GM15510 (cell line): ENCODE data around the gene MLX.
"Not testable (repeated sequence)": the region's sequence is repeated elsewhere in the genome, so short reads cannot be mapped to it uniquely, and the experiment has no call there.

Experiments
- POLR2A ChIP-seq: IDR thresholded peaks from 3 replicates; pipeline ENCODE4 v1.6.1; 2011; ENCODE audit warnings: borderline replicate concordance; ENCODE audit not compliant: insufficient read length; ENCODE audit errors: extremely low read depth

The MLX gene

GRCh38 chr17:42548070-42548837, 18.6 kb upstream of the MLX start:
- peak; percentile 28 for TF ChIP-seq POLR2A

- no peak for TF ChIP-seq POLR2A
Observed at GRCh38 chr17:42548993-42549755, 17.7 kb upstream of the MLX start.

DNA sequence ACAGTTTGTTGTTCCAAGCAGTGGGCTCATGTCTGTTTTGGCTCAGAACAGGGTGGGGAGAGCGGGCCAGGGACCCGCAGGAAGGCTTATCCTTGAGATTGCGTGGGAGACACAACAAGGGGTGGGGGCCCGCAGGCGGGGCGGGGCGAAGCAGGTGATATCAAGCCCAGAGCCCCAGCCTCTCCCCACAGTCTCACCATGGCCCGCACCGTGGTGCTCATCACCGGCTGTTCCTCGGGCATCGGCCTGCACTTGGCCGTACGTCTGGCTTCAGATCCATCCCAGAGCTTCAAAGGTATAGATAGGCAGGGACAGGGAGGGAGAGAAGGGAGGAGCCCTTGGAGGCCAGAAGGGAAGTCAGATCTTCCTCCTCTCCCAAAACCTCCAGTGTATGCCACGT, 14.2 kb upstream of the MLX start, which contains the start of gene HSD17B1:
HSD17B1 (plus strand) TSS at position 188 of the 400 bp plus-strand sequence; CDS start at position 199, 11 bp downstream.
- not testable (repeated sequence) for TF ChIP-seq POLR2A

GRCh38 chr17:42553161-42553818, 13.6 kb upstream of the MLX start:
- no peak for TF ChIP-seq POLR2A

- no peak for TF ChIP-seq POLR2A
Observed at GRCh38 chr17:42553866-42554249, 13.0 kb upstream of the MLX start.

DNA sequence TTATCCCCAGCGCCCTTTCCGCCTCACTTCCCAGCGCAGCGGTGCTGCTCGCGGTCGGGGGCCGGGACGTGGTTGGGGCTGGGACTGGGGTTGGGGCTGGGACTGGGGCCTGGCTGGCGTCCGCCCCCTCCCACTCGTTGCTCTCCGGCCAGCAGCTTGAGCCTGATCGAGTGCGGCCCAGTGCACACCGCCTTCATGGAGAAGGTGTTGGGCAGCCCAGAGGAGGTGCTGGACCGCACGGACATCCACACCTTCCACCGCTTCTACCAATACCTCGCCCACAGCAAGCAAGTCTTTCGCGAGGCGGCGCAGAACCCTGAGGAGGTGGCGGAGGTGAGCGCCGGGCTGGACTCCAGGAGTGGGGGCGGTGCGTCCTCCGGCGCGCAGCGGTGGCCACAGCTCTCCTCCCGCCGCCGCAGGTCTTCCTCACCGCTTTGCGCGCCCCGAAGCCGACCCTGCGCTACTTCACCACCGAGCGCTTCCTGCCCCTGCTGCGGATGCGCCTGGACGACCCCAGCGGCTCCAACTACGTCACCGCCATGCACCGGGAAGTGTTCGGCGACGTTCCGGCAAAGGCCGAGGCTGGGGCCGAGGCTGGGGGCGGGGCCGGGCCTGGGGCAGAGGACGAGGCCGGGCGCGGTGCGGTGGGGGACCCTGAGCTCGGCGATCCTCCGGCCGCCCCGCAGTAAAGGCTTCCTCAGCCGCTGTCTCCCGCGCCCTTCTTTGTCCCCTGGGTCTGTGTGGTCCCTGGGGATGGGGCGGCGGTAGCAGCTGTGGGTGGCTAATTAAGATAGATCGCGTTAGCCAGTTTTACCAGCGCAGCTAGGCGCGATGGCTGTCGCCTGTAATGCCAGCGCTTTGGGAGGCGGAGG, 12.4 kb upstream of the MLX start:
- TF ChIP-seq POLR2A = peak; percentile 85

DNA sequence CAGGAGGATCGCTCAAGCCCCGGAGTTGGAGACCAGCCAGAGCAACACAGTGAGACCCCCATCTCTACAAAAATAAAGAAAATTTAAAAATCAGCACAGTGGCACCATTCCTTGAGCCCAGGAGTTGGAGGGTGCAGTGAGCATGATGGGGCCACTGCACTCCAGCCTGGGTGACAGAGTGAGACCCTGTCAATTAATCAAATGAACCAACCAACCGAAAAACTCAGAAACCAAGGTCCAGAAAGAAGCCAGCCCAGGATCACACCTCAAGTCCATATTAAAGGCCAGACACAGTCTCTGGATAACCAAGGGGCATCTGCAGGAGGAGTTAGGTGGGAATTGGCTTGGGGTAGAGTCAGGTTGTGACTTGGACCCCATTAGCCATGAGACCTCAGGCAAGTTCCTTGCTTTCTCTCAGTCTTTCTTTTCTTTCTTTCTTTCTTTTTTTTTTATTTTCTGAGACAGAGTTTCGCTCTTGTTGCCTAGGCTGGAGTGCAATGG, 11.7 kb upstream of the MLX start:
- no peak for TF ChIP-seq POLR2A

DNA sequence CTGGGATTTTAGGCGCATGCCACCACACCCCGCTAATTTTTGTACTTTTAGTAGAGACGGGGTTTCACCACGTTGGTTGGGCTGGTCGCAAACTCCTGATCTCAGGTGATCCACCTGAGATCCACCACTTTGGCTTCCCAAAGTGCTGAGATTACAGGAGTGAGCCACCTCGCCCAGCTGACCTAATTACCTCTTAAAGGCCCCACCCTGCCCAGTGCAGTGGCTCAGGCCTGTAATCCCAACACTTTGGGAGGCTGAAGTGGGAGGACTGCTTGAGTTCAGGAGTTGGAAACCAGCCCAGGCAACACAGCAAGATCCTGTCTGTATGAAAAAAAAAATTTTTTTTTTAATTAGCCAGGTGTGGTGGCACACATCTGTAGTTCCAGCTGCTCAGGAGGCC, 7.8 kb upstream of the MLX start:
- no peak for TF ChIP-seq POLR2A

DNA sequence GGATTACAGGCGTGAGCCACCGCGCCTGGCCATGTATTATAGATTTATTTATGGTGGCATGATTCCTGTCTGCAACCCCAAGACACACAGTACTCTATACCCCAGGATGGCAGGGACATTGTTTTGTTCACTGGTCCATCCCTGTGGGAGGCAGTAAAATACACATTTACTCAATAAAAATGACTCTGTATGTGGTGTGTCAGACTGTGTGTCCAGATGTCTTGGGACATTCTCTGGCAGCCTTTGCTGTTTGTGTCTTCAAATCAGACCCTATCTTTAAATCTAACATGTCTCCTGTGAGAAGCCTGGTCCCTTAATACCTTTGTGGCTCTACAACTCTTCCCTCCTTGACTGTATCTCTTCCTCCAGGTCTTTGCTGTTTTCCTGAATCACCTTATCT, 6.7 kb upstream of the MLX start:
- TF ChIP-seq POLR2A = no peak

DNA sequence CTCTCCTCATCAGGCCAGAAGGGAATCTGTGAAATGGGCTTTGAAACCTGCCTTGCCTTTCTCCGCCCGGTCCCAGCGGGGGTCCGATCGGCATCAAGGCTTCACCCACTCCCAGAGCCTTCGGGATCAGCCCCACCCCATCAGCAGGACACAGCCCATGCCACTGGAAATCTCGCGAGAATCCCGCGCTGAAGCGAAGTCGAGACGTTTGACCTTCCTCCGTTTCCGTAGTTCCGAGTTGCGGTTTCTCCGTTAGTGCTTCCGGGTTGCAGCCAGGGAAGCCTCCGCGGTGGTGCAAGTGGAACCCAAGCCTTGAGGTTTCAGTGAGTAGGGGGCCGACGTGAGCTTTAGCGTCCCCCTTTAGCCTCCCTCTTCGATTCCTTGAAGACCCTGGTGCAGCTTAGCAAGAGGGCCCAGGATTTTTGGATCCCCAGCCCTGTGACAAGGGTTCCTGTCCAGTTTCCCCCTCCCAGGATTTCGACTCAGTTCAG, 5.0 kb upstream of the MLX start, which contains the start of gene COASY:
COASY (plus strand) TSS at position 252 of the 491 bp plus-strand sequence. CDS start 475 bp downstream, outside the sequence.
- TF ChIP-seq POLR2A = peak; percentile 81

DNA sequence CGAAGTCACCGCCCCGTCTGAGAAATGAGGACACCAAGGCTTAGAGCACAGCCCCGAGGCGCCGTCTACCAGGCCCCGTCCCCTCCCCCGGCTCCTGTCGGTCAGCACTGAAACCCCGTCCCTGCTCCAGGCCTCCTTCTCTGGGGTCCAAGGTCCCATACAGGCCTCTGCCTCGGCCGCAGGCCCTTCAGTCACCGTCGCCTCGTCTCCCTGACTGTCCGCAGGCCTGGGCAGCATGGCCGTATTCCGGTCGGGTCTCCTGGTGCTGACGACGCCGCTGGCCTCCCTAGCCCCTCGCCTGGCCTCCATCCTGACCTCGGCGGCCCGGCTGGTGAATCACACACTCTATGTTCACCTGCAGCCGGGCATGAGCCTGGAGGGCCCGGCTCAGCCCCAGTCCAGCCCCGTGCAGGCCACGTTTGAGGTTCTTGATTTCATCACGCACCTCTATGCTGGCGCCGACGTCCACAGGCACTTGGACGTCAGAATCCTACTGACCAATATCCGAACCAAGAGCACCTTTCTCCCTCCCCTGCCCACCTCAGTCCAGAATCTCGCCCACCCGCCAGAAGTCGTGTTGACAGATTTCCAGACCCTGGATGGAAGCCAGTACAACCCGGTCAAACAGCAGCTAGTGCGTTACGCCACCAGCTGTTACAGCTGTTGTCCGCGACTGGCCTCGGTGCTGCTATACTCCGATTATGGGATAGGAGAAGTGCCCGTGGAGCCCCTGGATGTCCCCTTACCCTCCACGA, 4.3 kb upstream of the MLX start:
- no peak for TF ChIP-seq POLR2A

DNA sequence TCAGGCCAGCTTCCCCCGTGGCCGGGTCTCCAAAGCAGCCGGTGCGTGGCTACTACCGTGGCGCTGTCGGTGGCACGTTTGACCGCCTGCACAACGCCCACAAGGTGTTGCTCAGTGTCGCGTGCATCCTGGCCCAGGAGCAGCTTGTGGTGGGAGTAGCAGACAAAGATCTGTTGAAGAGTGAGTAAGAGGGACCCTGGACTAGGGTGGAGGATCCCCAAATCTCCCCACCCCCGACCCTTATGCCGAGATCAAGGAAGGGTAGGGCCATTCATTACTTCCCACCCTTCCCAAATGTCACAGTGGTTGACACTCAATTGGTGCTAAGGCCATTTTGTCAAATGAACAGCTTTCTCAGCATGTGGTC, 3.8 kb upstream of the MLX start:
- TF ChIP-seq POLR2A = no peak

DNA sequence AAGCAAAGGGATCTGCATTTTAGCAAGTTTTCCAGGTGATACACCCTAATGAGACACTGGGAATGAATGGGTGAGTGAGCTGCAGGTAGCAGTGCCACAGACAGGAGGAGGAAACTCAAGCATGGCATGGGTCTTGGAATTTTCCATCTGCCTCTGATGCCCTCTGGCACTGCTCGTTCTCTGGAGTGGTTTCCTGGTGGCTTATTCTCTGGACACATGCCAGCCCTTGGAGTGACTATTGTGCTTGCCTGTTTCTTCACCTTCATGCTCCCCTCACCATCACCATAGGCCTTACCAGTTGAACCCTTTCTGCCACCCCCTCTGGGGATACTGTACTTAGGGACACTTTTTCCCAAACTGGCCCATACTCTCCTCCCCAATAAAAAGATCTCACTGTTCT, 3.4 kb upstream of the MLX start:
- no peak for TF ChIP-seq POLR2A

GRCh38 chr17:42563950-42564349, 3.0 kb upstream of the MLX start:
- TF ChIP-seq POLR2A = no peak

GRCh38 chr17:42564815-42565522, 1.9 kb upstream of the MLX start:
- no peak for TF ChIP-seq POLR2A
